Calu3 (cell line): ENCODE data around the gene CASP3. TPM values are rescaled to one million over a fixed set of nuclear protein-coding genes. Genes with fewer than 3 reads are reported as not detected.

Source experiments
- BruUV-seq: library from RNA; stranded (reverse); fragments of 400-500 nt; replicated peaks from 2 replicates; lab custom pipeline; 2021; lab: Mats Ljungman, UMichigan
- CTCF ChIA-PET: fragments of 300-600 bp; sonication (Branson Sonifier 250); formaldehyde crosslinking; loops from one replicate; lab custom pipeline; 2022; ENCODE audit warnings: antibody characterized with exemption; lab: Charles Lee
- DNase-seq: peaks from one replicate; pipeline ENCODE4 v3.0.0; 2022
- H3K27ac Mint-ChIP-seq: one replicate; pipeline ENCODE4 v1.8.0; 2022; ENCODE audit warnings: mixed read lengths; ENCODE audit not compliant: unreplicated experiment
- H3K27me3 Mint-ChIP-seq: one replicate; pipeline ENCODE4 v1.8.0; 2022; ENCODE audit warnings: mixed read lengths; ENCODE audit not compliant: unreplicated experiment
- H3K36me3 Mint-ChIP-seq: one replicate; pipeline ENCODE4 v1.8.0; 2022; ENCODE audit warnings: mild to moderate bottlenecking, moderate library complexity, mixed read lengths; ENCODE audit not compliant: insufficient read depth, unreplicated experiment
- H3K4me1 Mint-ChIP-seq: one replicate; pipeline ENCODE4 v1.8.0; 2022; ENCODE audit warnings: mild to moderate bottlenecking, low read depth, mixed read lengths; ENCODE audit not compliant: unreplicated experiment
- H3K4me3 Mint-ChIP-seq: one replicate; pipeline ENCODE4 v1.8.0; 2022; ENCODE audit warnings: mild to moderate bottlenecking, low read depth, moderate library complexity, mixed read lengths; ENCODE audit not compliant: unreplicated experiment
- H3K9me3 Mint-ChIP-seq: one replicate; pipeline ENCODE4 v1.8.0; 2022; ENCODE audit warnings: low read depth, mixed read lengths; ENCODE audit not compliant: unreplicated experiment
- intact Hi-C: fragments of 100-400 bp; cut with micrococcal nuclease; formaldehyde crosslinking; loops from one replicate; pipeline ENCODE4 v1.10.0; 2022; ENCODE audit not compliant: unreplicated experiment
- total RNA-seq: library from RNA; stranded (reverse); gene quantifications from 2 replicates; pipeline ENCODE4 v1.2.3, GENCODE V29; 2022
- TF ChIP-seq, protein P1 (sequence below): fragments of 200-600 bp; IDR thresholded peaks from one replicate; pipeline ENCODE4 v1.8.0; 2022; ENCODE audit warnings: antibody characterized with exemption; ENCODE audit not compliant: unreplicated experiment

The CASP3 gene
- total RNA-seq, 1 experiment from 2014 or later = 22.2 TPM

DNA sequence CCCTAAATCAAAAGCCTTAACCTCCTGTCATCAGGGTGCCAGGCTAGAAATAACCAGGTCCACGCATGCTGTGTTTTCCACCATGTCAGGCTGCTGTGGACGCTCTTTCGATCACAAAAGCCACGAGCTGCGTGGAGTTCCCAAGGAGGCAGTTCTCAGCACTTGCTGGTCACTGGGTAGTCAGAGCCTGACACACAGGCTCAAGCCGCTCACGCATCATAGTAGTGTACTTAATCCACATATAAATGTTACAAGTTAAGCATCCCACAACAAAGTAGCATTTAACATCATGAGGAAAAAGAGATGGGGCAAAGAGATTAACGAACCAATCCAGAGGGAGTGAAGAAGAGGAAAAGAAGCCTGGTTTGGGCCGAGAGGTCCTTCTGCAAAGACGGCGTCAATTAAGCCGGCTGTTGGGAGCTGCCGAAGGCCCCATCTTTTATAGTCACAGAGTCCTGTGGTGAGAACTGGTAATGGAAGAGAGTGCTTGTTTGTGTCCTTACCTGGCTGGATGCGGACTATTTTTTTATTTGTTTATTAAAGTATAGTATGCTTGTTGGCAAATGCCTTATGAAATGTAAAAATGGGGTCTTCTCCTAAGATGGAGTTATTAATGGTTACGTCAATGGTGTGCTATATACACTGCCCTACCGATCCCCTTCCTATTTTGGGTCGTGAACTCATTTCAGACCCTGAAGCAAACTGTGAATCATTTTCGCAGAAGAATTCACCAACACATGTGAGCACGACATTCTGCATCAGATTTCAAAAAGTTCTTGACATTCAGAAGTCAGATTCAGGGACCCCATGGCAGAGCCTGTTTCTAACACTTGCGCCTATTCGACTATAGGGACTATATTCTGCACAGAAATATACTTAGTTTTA is 966 bp upstream of the CASP3 start:
- H3K4me1 Mint-ChIP-seq = peaks cover 19% of the 10 kb centered on the region
- CTCF ChIA-PET = interaction anchor here (0.6 to 1.0 kb wide), 6 partner anchors 62 to 1427 kb away, joined by 3 to 5 read pairs (median 4); no protein-coding TSS in a partner anchor
- H3K4me3 Mint-ChIP-seq = peak overlapping the region; percentile 73
- TF ChIP-seq, protein P1, sequence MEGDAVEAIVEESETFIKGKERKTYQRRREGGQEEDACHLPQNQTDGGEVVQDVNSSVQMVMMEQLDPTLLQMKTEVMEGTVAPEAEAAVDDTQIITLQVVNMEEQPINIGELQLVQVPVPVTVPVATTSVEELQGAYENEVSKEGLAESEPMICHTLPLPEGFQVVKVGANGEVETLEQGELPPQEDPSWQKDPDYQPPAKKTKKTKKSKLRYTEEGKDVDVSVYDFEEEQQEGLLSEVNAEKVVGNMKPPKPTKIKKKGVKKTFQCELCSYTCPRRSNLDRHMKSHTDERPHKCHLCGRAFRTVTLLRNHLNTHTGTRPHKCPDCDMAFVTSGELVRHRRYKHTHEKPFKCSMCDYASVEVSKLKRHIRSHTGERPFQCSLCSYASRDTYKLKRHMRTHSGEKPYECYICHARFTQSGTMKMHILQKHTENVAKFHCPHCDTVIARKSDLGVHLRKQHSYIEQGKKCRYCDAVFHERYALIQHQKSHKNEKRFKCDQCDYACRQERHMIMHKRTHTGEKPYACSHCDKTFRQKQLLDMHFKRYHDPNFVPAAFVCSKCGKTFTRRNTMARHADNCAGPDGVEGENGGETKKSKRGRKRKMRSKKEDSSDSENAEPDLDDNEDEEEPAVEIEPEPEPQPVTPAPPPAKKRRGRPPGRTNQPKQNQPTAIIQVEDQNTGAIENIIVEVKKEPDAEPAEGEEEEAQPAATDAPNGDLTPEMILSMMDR = no peak
- H3K9me3 Mint-ChIP-seq = no peaks in the 10 kb centered on the region
- BruUV-seq = TSS peak; percentile 95
- intact Hi-C loops = loop anchor here (5.0 kb wide), 1 partner anchor 383 kb away; no protein-coding TSS in a partner anchor
- H3K36me3 Mint-ChIP-seq = peaks cover 29% of the 10 kb centered on the region
- H3K27me3 Mint-ChIP-seq = no peaks in the 10 kb centered on the region
- H3K27ac Mint-ChIP-seq = peak overlapping the region; percentile 37
- DNase-seq = no peak

DNA sequence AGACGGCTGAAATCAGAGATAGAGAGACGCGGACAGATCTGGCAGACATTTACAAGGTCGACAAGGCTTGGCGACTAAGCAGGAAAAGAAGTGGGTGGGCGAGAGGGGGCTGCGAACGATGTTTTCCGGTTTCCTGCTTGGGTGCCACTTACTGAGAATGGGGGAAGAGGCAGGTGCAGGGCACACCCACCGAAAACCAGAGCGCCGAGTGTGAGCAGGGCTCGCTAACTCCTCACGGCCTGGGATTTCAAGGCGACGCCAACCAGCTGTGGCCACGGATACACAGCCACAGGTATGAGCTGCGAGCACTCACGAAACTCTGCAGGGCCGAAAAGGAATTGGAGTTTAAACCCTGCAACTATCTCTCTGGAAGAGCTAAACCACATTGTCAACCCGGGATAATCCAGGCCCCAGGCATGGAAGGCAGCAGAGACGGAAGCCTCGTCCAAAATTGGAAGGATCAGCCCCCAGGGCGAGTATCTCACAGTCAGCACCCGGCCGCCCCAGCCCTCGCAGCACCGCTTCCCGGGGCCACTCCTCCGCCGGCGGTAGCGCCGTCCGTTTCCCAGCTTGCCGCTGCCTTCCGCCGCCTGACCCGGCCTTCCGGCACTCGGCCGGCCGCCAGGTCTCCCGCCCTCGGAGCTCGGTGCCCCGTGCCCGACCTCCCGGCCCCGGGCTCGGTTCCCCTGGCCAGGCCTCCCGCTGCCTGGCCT is 778 bp downstream of the CASP3 start:
- no TSS peak for BruUV-seq
- TF ChIP-seq, protein P1 = no peak
- Mint-ChIP-seq H3K9me3 (no peaks in the 10 kb centered on the region), H3K4me1 (peaks cover 19% of the 10 kb centered on the region), H3K27me3 (no peaks in the 10 kb centered on the region), H3K36me3 (peaks cover 29% of the 10 kb centered on the region), H3K4me3 (peak overlapping the region; percentile 73), H3K27ac (peak overlapping the region; percentile 77)
- CTCF ChIA-PET = no interaction called here
- peak; percentile 39 for DNase-seq
- intact Hi-C loops = loop anchor here (5.0 kb wide), 1 partner anchor 381 kb away; no protein-coding TSS in a partner anchor

DNA sequence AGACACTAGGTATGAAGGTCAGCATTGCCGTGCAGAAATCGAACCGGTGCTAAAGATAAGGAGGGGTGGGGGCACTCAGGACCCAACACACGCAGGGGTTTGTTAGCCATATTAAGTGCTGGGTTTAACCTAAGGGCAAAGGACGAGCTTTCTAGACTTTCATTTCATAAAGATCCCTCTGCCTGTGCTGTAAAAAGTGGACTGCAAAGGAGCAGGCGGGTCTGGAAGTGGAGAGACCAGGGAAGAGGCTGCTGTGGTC is 1.3 kb downstream of the CASP3 start:
- Mint-ChIP-seq H3K4me3 (peak overlapping the region; percentile 73), H3K27me3 (no peaks in the 10 kb centered on the region), H3K36me3 (peaks cover 29% of the 10 kb centered on the region), H3K4me1 (peaks cover 19% of the 10 kb centered on the region), H3K27ac (peak overlapping the region; percentile 77), H3K9me3 (no peaks in the 10 kb centered on the region)
- intact Hi-C loops = loop anchor here (5.0 kb wide), 1 partner anchor 381 kb away; no protein-coding TSS in a partner anchor
- CTCF ChIA-PET = no interaction called here
- TF ChIP-seq, protein P1 = no peak
- no peak for DNase-seq
- BruUV-seq = no TSS peak

DNA sequence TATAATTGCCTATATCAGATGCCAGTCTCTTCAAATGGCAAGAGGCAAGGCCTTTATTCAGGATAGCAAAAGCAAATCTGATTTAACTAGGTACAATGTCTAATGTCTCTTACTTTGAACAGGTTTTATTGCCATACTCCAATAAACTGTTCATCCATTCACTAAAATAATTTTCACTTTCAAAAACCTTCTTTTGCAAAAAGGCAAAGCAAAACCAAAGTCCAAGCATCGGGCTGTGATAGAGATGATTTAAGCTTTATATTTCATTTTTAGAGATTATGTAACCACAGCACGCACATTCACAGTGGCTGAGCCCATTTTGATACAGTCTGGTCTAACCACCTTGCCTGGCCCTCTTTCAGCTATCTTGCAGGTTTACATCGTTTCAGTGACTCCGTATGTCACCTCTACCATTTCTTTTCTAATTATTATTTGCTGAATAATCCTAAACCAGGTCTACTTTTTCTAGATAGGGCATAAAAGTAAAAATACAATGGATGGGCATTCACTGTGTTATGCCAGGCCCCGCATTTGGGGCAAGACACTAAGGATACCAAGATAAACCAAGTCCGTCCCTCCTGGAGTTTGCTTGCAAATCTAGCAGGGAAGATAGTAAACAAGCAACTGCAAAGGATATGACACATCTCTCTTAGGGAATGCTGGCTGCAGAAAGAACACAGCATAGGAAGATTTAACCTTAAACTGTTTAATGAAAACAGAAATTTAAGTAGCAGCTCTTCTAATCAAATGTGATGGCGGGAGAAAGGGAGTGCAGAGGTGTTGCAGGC is 1.8 kb downstream of the CASP3 start:
- peaks cover 29% of the 10 kb centered on the region for H3K36me3 Mint-ChIP-seq
- H3K9me3 Mint-ChIP-seq = no peaks in the 10 kb centered on the region
- CTCF ChIA-PET = no interaction called here
- no TSS peak for BruUV-seq
- peaks cover 19% of the 10 kb centered on the region for H3K4me1 Mint-ChIP-seq
- peak overlapping the region; percentile 77 for H3K27ac Mint-ChIP-seq
- DNase-seq = no peak
- H3K27me3 Mint-ChIP-seq = no peaks in the 10 kb centered on the region
- peak overlapping the region; percentile 73 for H3K4me3 Mint-ChIP-seq
- TF ChIP-seq, protein P1 = no peak
- intact Hi-C loops = loop anchor here (5.0 kb wide), 1 partner anchor 380 kb away; no protein-coding TSS in a partner anchor
